T-helper 9 cell (primary cell): ENCODE results near the gene ITPRID1.

ENCODE experiments used
- DNase-seq: peaks from one replicate; pipeline ENCODE4 v3.0.0-alpha.2; 2020

The ITPRID1 gene

DNA sequence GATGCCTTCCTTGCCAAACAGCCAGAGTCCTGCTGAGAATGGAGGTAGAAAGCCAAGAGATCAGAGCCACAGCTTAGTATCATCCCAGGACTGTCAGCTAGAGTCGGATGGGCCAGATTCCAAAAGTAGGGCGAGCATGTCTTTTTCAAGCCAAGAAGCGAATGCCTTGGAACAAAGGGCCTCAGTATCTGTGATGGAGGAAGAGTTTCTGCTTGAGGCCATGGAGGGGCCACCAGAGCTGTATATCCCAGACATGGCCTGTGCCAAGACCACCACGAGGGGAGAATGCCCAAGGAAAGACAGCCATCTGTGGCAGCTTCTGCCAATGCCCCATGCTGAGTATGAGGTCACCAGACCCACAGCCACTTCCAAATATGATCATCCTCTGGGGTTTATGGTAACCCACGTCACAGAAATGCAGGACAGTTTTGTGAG is 128.8 kb downstream of the ITPRID1 start:
- no peak for DNase-seq

DNA sequence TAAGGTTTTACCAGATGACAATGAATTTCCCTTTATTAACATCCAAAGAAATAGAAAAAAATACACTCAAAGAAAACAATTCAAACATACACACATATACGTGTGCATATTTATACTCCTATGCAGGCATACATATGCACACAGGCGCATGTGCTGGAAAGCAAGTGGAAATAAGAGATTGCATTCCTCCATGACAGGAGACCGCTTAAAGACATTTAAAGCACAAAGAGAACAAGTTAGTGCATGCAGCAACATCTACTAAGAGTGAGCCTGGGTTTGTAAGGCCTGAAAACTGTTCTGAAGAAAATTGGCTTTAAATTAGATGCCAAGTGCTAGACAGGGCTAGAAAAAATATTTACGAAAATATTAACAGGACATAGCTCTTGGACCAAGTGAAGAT is 133.1 kb downstream of the ITPRID1 start:
- DNase-seq: no peak

DNA sequence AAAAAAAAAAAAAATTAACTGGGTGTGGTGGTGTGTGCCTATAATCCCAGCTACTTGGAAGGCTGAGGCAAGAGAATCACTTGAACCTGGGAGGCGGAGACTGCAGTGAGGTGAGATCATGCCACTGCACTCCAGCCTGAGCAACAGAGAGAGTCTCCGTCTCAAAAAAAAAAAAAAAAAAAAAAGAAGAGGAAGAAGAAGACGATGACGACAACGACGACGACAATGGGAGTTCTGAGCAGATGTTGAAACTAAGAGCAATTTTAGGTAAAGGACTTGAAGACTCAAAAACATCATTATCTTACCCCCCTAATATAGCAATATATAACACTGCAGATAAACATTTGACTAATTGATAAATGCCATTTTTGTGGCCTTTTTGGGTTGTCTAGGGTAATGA is 133.6 kb downstream of the ITPRID1 start:
- DNase-seq: no peak

DNA sequence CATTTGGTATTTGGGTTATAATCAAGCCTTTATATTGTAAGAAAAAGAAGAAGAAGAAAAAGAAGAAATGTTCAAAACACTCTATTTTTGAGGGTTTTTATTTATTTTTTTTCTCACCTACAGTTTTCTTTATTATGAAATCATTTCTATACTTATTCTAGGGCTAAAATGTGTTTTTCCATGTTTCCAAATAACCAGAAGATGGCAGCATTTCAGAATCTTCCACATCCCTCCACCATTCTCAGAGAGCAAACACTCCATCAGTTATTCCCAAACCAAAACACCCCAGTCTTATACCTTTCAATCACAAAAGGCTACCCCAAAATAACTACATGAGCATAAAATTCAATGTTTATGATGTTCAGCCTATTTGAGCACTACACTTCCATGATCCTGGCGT is 134.4 kb downstream of the ITPRID1 start:
- no peak for DNase-seq

DNA sequence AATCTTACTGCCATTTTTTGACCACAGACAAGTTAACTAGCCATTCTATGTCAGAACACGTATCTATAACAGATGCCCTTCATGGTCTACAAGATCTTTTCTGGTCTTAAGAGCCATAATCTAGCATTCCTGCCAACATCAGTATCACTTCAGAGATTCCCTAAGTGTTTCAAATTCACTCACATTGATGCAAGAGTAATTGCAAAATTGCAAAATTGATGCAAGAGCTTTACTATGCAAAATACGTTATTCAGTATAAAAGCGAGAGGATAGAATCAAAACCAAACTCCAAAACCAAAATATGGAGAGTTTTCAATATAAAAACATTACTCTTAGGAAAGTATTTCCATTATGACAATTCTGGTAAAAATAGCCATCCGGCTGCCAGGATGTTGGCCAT is 135.0 kb downstream of the ITPRID1 start:
- DNase-seq: no peak

GRCh38 chr7:31651234-31652062 is 137.6 kb downstream of the ITPRID1 start:
- no peak for DNase-seq

GRCh38 chr7:31652063-31652326 is 138.1 kb downstream of the ITPRID1 start:
- DNase-seq: no peak

- no peak for DNase-seq
Observed at GRCh38 chr7:31663072-31663471, 149.2 kb downstream of the ITPRID1 start.

DNA sequence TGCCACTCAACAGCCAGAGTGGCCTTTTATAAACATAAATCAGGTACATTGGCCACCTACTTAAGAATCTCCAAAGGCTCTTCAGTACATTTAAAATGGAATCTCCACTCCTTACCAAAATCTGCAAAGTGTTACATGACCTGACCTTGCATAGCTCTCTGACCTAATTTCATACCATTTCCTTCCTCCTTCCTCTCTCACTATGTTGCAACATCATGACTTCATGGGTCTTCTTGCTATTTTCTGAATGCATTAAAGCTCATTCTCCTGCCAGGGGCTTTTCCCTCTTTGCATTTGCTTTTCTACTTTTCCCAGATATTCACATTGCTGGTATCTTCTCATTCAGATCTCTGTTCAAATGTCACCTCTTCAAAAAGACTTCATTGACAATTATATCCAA is 151.0 kb downstream of the ITPRID1 start:
- DNase-seq: no peak

- DNase-seq: no peak
Observed at GRCh38 chr7:31665546-31665945, 151.7 kb downstream of the ITPRID1 start.

GRCh38 chr7:31669461-31669860 is 155.6 kb downstream of the ITPRID1 start:
- DNase-seq: no peak

GRCh38 chr7:31679574-31680305 is 165.8 kb downstream of the ITPRID1 start:
- no peak for DNase-seq

DNA sequence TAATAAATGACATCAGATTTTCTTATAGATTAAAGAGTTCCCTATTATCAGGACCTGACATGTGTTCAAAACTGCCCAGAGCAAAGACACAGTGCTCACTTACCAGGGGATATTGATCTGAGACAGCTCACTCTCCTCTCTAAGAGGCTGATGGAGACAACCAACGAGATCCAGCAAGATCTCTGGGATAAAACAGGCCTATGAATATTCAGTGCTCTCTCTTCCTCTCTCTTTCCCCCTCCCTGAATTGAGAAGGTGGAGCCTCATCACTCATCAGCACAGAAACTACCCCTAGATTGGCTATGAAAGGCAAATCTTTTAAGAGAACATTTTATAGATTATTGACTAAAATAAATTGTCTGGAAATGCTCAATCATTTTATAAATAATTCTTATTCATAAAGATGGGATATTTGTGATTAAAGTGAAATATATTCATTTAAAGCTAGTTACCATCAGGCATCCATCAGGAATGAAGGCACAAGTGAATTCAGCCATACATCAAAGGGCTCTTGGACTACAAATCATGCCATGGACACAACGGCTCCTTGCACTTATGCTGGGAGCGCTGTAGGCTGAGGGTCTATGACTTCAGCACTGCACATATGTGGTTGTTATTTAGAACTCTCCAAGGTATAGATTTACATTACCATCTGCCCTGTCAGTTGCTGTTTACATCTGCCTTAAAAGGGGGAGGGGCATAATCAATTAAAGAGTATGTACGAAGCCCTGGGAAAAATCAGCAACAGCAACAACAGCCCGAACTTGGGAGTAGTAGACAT is 169.7 kb downstream of the ITPRID1 start:
- DNase-seq: no peak

DNA sequence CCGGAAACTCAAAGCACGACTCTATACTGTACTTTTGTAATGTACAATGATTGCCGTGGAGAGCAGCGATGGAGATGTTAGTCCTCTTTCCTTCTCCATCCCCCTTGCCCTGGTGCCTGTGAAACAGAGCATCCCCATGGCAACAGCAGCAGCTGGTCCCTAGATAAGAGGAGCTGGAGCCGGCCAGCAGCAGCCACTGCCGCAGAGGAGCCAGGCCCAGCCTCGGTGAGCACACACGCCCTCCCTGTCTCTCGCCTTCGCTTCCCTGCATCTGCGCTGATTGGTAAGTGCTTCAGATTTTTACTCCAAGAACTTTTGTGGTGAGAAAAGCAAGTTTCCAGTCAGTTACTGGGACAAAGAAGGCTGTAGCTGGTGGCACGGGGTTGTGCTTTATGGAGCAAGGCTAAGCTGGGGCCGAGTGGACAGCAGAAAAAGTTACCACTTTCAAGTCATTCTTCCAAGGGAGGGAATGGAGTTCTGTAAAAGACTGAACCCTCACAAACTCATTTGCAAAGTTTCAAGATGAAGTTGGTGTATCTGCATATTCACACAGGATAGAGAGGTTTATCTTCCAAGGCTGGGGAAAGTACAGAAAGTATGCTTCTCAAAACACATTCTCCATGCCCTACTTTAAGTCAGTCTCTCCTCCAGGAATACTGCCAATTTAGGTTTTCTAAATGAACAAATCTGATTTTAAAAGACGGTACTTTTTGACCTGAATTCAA is 173.3 kb downstream of the ITPRID1 start, which contains the start of gene PPP1R17:
TSS of gene PPP1R17 (plus strand) at position 192 of the 725 bp plus-strand sequence. CDS start 5,227 bp downstream, outside the sequence.
- no peak for DNase-seq

- no peak for DNase-seq
Observed at GRCh38 chr7:31688372-31688771, 174.5 kb downstream of the ITPRID1 start.

GRCh38 chr7:31688996-31689395 is 175.1 kb downstream of the ITPRID1 start:
- DNase-seq: no peak

DNA sequence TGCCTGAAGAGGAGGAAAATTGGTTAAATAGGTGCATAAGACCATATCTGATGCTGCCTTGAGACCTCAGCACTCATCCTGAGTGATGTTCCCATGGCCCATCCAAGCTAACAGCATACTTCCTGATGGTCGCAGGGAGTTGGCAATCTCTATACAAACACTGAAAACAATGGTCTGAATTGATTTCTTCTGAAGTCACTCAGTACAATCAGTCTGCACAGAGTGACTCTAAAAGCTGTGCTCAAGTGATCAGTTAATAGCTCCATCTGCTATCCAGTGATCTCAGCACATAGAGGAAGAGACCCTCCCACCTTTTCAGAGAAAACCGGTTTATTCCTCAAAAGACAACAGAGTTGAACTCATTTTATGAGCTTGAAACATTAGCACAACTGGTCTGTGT is 177.0 kb downstream of the ITPRID1 start:
- no peak for DNase-seq

GRCh38 chr7:31692451-31692850 is 178.6 kb downstream of the ITPRID1 start:
- DNase-seq: no peak

GRCh38 chr7:31692871-31693270 is 179.0 kb downstream of the ITPRID1 start:
- no peak for DNase-seq

DNA sequence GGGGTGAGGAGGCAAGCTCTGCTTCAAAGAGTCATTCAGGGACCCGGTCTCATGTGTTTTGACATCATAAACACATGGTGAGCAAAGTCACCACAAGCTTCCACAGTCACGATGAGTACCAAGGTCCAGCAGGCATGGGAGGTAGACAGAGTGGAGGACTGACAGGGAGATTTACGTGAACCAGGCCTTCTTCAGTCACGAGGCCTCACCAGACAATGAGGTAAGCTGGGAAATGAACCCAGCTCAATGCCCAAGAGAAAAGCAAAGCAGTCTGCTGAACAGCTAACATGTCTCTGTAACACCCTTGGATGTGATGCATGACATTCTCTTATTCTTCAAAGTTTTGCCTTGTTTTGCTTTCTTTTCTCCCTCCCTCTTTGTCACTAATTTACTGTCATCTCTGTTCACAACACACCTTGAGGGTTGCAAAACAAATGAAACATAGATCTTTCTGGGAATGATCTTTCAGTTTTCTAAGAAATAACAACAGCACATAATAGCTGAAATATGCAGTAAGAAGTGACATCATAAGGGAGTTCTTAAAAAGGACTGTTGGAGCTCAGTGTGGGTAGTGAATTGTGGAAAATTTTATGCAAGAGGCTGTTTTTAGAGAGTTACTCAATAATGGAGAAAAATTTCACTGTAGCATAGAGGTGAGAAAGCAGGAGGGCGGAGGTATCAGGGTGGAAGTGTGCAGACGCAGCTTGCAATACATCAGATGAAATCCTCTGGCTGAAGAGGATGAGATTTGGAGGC is 182.1 kb downstream of the ITPRID1 start:
- no peak for DNase-seq

DNA sequence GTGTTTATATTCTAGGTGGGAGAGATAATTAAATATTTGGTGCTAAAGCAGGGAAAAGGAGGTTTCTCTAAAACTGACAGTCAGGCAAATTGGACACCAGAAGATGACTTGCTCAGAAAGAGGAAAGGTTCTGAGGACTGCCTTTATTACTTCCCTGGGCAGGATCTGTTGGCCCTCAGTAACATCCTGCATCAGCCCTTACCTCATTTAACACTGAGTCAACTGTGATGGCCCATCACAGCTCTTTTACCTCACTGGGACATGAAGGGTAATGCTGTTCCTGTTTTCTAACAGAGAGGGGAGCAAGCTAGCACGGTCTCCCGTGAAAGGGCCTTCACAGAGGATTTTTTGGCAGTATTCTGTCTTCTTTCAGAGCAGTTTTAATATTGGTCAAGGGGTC is 185.2 kb downstream of the ITPRID1 start:
- DNase-seq: no peak

- DNase-seq: no peak
Observed at GRCh38 chr7:31702354-31702753, 188.5 kb downstream of the ITPRID1 start.
